Epithelial cell of esophagus (primary cell): Measurements from ENCODE around the gene SLC37A1.

ENCODE experiments used
- DNase-seq: peaks from one replicate; pipeline ENCODE4 v3.0.0; 2010; ENCODE audit warnings: low read depth
- H3K4me3 ChIP-seq: 2 replicates; pipeline ENCODE4 v1.5.1; 2011; ENCODE audit warnings: mild to moderate bottlenecking, low read length, control low read depth
- CTCF ChIP-seq: IDR thresholded peaks from 2 replicates; pipeline ENCODE4 v1.5.1; 2011; ENCODE audit warnings: low read depth, mild to moderate bottlenecking, low read length, control low read depth, inconsistent platforms; ENCODE audit not compliant: insufficient read depth; ENCODE audit errors: missing control alignments

Gene SLC37A1

GRCh38 chr21:42572906-42573495, 59.3 kb downstream of the SLC37A1 start:
- no peak overlapping the region for H3K4me3 ChIP-seq
- TF ChIP-seq CTCF: no peak
- DNase-seq: no peak

GRCh38 chr21:42574234-42575027, 60.8 kb downstream of the SLC37A1 start:
- peak; percentile 17 for TF ChIP-seq CTCF
- DNase-seq: no peak
- H3K4me3 ChIP-seq: no peak overlapping the region

GRCh38 chr21:42575111-42575510, 61.5 kb downstream of the SLC37A1 start:
- TF ChIP-seq CTCF: no peak
- no peak for DNase-seq
- no peak overlapping the region for H3K4me3 ChIP-seq

GRCh38 chr21:42576639-42577038, 63.0 kb downstream of the SLC37A1 start:
- TF ChIP-seq CTCF: no peak
- H3K4me3 ChIP-seq: no peak overlapping the region
- DNase-seq: no peak

GRCh38 chr21:42578034-42578433, 64.4 kb downstream of the SLC37A1 start:
- no peak for DNase-seq
- no peak overlapping the region for H3K4me3 ChIP-seq
- no peak for TF ChIP-seq CTCF

- no peak for TF ChIP-seq CTCF
- DNase-seq: no peak
- H3K4me3 ChIP-seq: no peak overlapping the region
Observed at GRCh38 chr21:42578761-42579415, 65.2 kb downstream of the SLC37A1 start.
